Measurements from ENCODE around the gene CLCNKB. TPM values are rescaled to one million over a fixed set of nuclear protein-coding genes. Genes with fewer than 3 reads are reported as not detected.
"Not testable (repeated sequence)": the region's sequence is repeated elsewhere in the genome, so short reads cannot be mapped to it uniquely, and the experiment has no call there.

The CLCNKB gene
- total and polyA plus RNA-seq, 2 donors (not counting 3 experiments of a cell fraction or from before 2014, with no cell fraction given) = 0.18 TPM; not detected in 1

GRCh38 chr1:16028237-16029002 lies 15.2 kb upstream of the CLCNKB start:
- intact Hi-C loops (cut with micrococcal nuclease) = no loop called here
- H3K4me3 ChIP-seq (replicated peaks in 1 of 3; ENCODE audit: insufficient read depth in 1 of 3, low read depth in 1 of 3, low read length in 3 of 3) = no peak overlapping the region
- no peaks in the 10 kb centered on the region for H3K79me2 ChIP-seq (ENCODE audit: control insufficient read depth, insufficient read depth, low read length)
- CTCF ChIA-PET = interaction anchor here (1.1 to 1.6 kb wide), 2 partner anchors 213 to 237 kb away, joined by 3 to 4 read pairs; no protein-coding TSS in a partner anchor
- H4K20me1 ChIP-seq (replicated peaks; ENCODE audit: control insufficient read depth, extremely low read depth, insufficient read depth, low read length) = no peaks in the 10 kb centered on the region
- H3K4me1 ChIP-seq (ENCODE audit: control insufficient read depth, extremely low read depth, insufficient read depth, low read length) = no peaks in the 10 kb centered on the region
- DNase-seq (ENCODE audit: low read depth, low spot score) = no peak
- H3K36me3 ChIP-seq (ENCODE audit: control insufficient read depth in 2 of 2, extremely low read depth in 1 of 2, insufficient read depth in 2 of 2, low read length in 2 of 2) = no peaks in the 10 kb centered on the region
- no peaks in the 10 kb centered on the region for H3K9me1 ChIP-seq (replicated peaks; ENCODE audit: control insufficient read depth, extremely low read depth, insufficient read depth, low read length)
- dilution Hi-C loops (cut with MboI; ENCODE audit: extremely low pct_ligation_motif_present, low sequenced_read_pairs) = no loop called here
- no peaks in the 10 kb centered on the region for H3K9me3 ChIP-seq (replicated peaks; ENCODE audit: control insufficient read depth, insufficient read depth, low read length)
- no TSS peak for BruUV-seq (replicated peaks)
- H3K4me2 ChIP-seq (ENCODE audit: insufficient read depth, low read length) = no peak overlapping the region
- TF ChIP-seq POLR2AphosphoS5 (IDR thresholded peaks at IDR 0.05; ENCODE audit: insufficient read depth, low read depth, low read length) (no peak), MAX (IDR thresholded peaks at IDR 0.05; ENCODE audit: insufficient read depth, insufficient read length) (no peak), EZH2 (IDR thresholded peaks at IDR 0.05; ENCODE audit: borderline replicate concordance, low read depth, low read length, severe bottlenecking) (no peak), MYC (IDR thresholded peaks at IDR 0.05; ENCODE audit: low read depth, low read length) (no peak), JUN (IDR thresholded peaks at IDR 0.05; ENCODE audit: borderline replicate concordance, insufficient read depth, insufficient read length, low read depth) (no peak), GATA2 (IDR thresholded peaks at IDR 0.05; ENCODE audit: insufficient read depth, insufficient read length, low read depth, low read length) (no peak), CTCF (IDR thresholded peaks at IDR 0.05; ENCODE audit: extremely low read depth in 1 of 2, insufficient read depth in 1 of 2, low read depth in 1 of 2, low read length in 2 of 2) (no peak), POLR2A (IDR thresholded peaks at IDR 0.05; ENCODE audit: low read depth, low read length) (no peak), FOS (IDR thresholded peaks at IDR 0.05; ENCODE audit: borderline replicate concordance, insufficient read depth, low read length) (no peak)
- no peaks in the 10 kb centered on the region for H3K27me3 ChIP-seq (ENCODE audit: control insufficient read depth in 2 of 2, insufficient read depth in 2 of 2, low read length in 2 of 2)
- H2AFZ ChIP-seq (ENCODE audit: low read depth, low read length) = no peak overlapping the region
- no peak for FAIRE-seq
- H3K9ac ChIP-seq (replicated peaks; ENCODE audit: extremely low read depth, insufficient read depth, low read length) = no peak overlapping the region
- POLR2A ChIA-PET = no interaction called here
- no peak overlapping the region for H3K27ac ChIP-seq (ENCODE audit: insufficient read depth, low read depth, low read length)

- not testable (repeated sequence) for BruUV-seq (replicated peaks)
Observed at GRCh38 chr1:16029003-16029268, 14.6 kb upstream of the CLCNKB start.

More at GRCh38 chr1:16029003-16029268, 14.6 kb upstream of the CLCNKB start:
- FAIRE-seq; DNase-seq (ENCODE audit: low read depth, low spot score); H3K9me1 ChIP-seq (replicated peaks; ENCODE audit: control insufficient read depth, extremely low read depth, insufficient read depth, low read length); dilution Hi-C loops (cut with MboI; ENCODE audit: extremely low pct_ligation_motif_present, low sequenced_read_pairs); intact Hi-C loops (cut with micrococcal nuclease); H3K79me2 ChIP-seq (ENCODE audit: control insufficient read depth, insufficient read depth, low read length); H2AFZ ChIP-seq (ENCODE audit: low read depth, low read length); POLR2A ChIA-PET; H3K36me3 ChIP-seq (ENCODE audit: control insufficient read depth in 2 of 2, extremely low read depth in 1 of 2, insufficient read depth in 2 of 2, low read length in 2 of 2); H3K4me3 ChIP-seq (replicated peaks in 1 of 3; ENCODE audit: insufficient read depth in 1 of 3, low read depth in 1 of 3, low read length in 3 of 3); H3K4me2 ChIP-seq (ENCODE audit: insufficient read depth, low read length); H3K27ac ChIP-seq (ENCODE audit: insufficient read depth, low read depth, low read length); H3K4me1 ChIP-seq (ENCODE audit: control insufficient read depth, extremely low read depth, insufficient read depth, low read length); H3K27me3 ChIP-seq (ENCODE audit: control insufficient read depth in 2 of 2, insufficient read depth in 2 of 2, low read length in 2 of 2); H4K20me1 ChIP-seq (replicated peaks; ENCODE audit: control insufficient read depth, extremely low read depth, insufficient read depth, low read length); H3K9ac ChIP-seq (replicated peaks; ENCODE audit: extremely low read depth, insufficient read depth, low read length); H3K9me3 ChIP-seq (replicated peaks; ENCODE audit: control insufficient read depth, insufficient read depth, low read length): not testable (repeated sequence)
- CTCF ChIA-PET = interaction anchor here (1.1 to 1.6 kb wide), 2 partner anchors 213 to 237 kb away, joined by 3 to 4 read pairs; no protein-coding TSS in a partner anchor
